ENCODE results near the gene SYT13. TPM values are rescaled to one million over a fixed set of nuclear protein-coding genes. Genes with fewer than 3 reads are reported as not detected.

The SYT13 gene
- total and polyA plus RNA-seq, 2 of the 4 experiments (the other 2 are of a cell fraction): not detected

- H3K4ac ChIP-seq (ENCODE audit: low read depth, low read length): no peak overlapping the region
- no CpG with 5 or more reads among the region's 2 CpGs for WGBS, 2 experiments (ENCODE audit: extremely low coverage in 2 of 2, insufficient read length in 1 of 2)
- no peak overlapping the region for H2BK5ac ChIP-seq (ENCODE audit: low read depth, low read length, poor library complexity, severe bottlenecking)
- H4K91ac ChIP-seq (ENCODE audit: insufficient read depth, low read depth, low read length): no peak overlapping the region
- H2AK5ac ChIP-seq (ENCODE audit: low read depth, low read length): no peak overlapping the region
- no peaks in the 10 kb centered on the region for H3K9me1 ChIP-seq (ENCODE audit: insufficient read depth, low read length)
- H2BK15ac ChIP-seq (ENCODE audit: low read depth, low read length): no peak overlapping the region
- peaks cover 50% of the 10 kb centered on the region for H3K27me3 ChIP-seq (ENCODE audit: control insufficient read depth, insufficient read depth, low read length)
- intact Hi-C loops (cut with micrococcal nuclease): no loop called here
- ATAC-seq (ENCODE audit: low read depth) (no peak), DNase-seq (no peak)
- no peak overlapping the region for H4K8ac ChIP-seq (ENCODE audit: low read depth in 2 of 2, low read length in 2 of 2)
- TF ChIP-seq CHD1 (IDR thresholded peaks at IDR 0.05; ENCODE audit: low read depth, low read length) (no peak), NFE2L2 (IDR thresholded peaks at IDR 0.05; ENCODE audit: low read depth, low read length) (no peak), RFX5 (IDR thresholded peaks at IDR 0.05; ENCODE audit: low read depth, low read length) (no peak), POLR2A (IDR thresholded peaks at IDR 0.05; ENCODE audit: low read depth, low read length) (no peak), MXI1 (IDR thresholded peaks at IDR 0.05; ENCODE audit: borderline replicate concordance, low read depth, low read length) (no peak), CTCF (conservative IDR thresholded peaks at IDR 0.05; ENCODE audit: low read depth, low read length) (no peak), MAZ (IDR thresholded peaks at IDR 0.05; ENCODE audit: borderline replicate concordance, low read depth, low read length) (no peak), BHLHE40 (IDR thresholded peaks at IDR 0.05; ENCODE audit: low read depth, low read length) (no peak)
- TF ChIP-seq, protein P1, sequence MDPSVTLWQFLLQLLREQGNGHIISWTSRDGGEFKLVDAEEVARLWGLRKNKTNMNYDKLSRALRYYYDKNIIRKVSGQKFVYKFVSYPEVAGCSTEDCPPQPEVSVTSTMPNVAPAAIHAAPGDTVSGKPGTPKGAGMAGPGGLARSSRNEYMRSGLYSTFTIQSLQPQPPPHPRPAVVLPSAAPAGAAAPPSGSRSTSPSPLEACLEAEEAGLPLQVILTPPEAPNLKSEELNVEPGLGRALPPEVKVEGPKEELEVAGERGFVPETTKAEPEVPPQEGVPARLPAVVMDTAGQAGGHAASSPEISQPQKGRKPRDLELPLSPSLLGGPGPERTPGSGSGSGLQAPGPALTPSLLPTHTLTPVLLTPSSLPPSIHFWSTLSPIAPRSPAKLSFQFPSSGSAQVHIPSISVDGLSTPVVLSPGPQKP (IDR thresholded peaks at IDR 0.05; ENCODE audit: borderline replicate concordance, low read depth, low read length): no peak
- H3K9me3 ChIP-seq (ENCODE audit: control insufficient read depth, insufficient read depth, low read length): peaks cover 9% of the 10 kb centered on the region; the same call in 1 of the 2 replicates
- no TSS peak for BruUV-seq (replicated peaks)
- H4K5ac ChIP-seq (ENCODE audit: low read depth, low read length): no peak overlapping the region
- no peaks in the 10 kb centered on the region for H4K20me1 ChIP-seq (ENCODE audit: insufficient read depth, low read length)
- H3K18ac ChIP-seq (ENCODE audit: low read depth, low read length): no peak overlapping the region
- no peak overlapping the region for H2BK20ac ChIP-seq (ENCODE audit: low read depth, low read length)
- dilution Hi-C loops (cut with HindIII; ENCODE audit: low sequenced_read_pairs, unreplicated experiment): no loop called here
- H3K36me3 ChIP-seq (ENCODE audit: control insufficient read depth, insufficient read depth, low read length): no peaks in the 10 kb centered on the region
- H3K14ac ChIP-seq (replicated peaks; ENCODE audit: low read depth, low read length): no peak overlapping the region
- no peak overlapping the region for H3K4me3 ChIP-seq (ENCODE audit: insufficient read depth, low read depth, low read length)
- in situ Hi-C loops (cut with MboI; ENCODE audit: low sequenced_read_pairs): loop anchor here (25.0 kb wide), 1 partner anchor 601 kb away; no protein-coding TSS in a partner anchor
- H2AFZ ChIP-seq (replicated peaks; ENCODE audit: low read length, poor library complexity): no peak overlapping the region
- no peak overlapping the region for H3K4me2 ChIP-seq (ENCODE audit: low read depth, low read length)
- H3K27ac ChIP-seq (ENCODE audit: insufficient read depth, low read length): no peak overlapping the region
- ChIA-PET CTCF (interaction anchor here (1.9 kb wide), 1 partner anchor 177 kb away, joined by 8 read pairs; no protein-coding TSS in a partner anchor), POLR2A (ENCODE audit: unreplicated experiment) (no interaction called here)
- no peak overlapping the region for H2AK9ac ChIP-seq (replicated peaks; ENCODE audit: low read depth, low read length, poor library complexity)
- no peak overlapping the region for H3K9ac ChIP-seq (ENCODE audit: low read depth, low read length)
- no peaks in the 10 kb centered on the region for H3K4me1 ChIP-seq (ENCODE audit: control insufficient read depth, insufficient read depth, low read length)
- no peak overlapping the region for H2BK120ac ChIP-seq (ENCODE audit: low read depth, low read length)
- no peaks in the 10 kb centered on the region for H3K79me1 ChIP-seq (ENCODE audit: low read depth in 1 of 2, low read length in 2 of 2)
- H3K23ac ChIP-seq (ENCODE audit: low read depth, low read length): no peak overlapping the region
- H3K56ac ChIP-seq (ENCODE audit: extremely low read depth, insufficient read depth, low read length): no peak overlapping the region
Observed at GRCh38 chr11:45288339-45288738, 2.2 kb upstream of the SYT13 start.
